GM23338 (cell line): ENCODE data around the gene KIF1A. TPM values are rescaled to one million over a fixed set of nuclear protein-coding genes. Genes with fewer than 3 reads are reported as not detected.

Experiments
- ATAC-seq: fragments of 200-7000 bp; cut with Tn5 transposase; 3 replicates; pipeline ENCODE4 v1.9.1; 2020
- DNase-seq: peaks from one replicate; pipeline ENCODE4 v3.0.0-alpha.2; 2015; ENCODE audit warnings: low spot score
- H2AFZ ChIP-seq: fragments of 200-600 bp; sonication (generic); 2 replicates; pipeline ENCODE4 v1.8.0; 2016; ENCODE audit warnings: antibody characterized with exemption, mild to moderate bottlenecking, moderate library complexity
- H3F3A ChIP-seq: fragments of 200-600 bp; sonication (generic); replicated peaks from 2 replicates; pipeline ENCODE4 v1.8.0; 2017; ENCODE audit warnings: antibody characterized with exemption, mixed run types, low read depth
- H3K27ac ChIP-seq: fragments of 200-600 bp; sonication (generic); 2 replicates; pipeline ENCODE4 v1.6.1; 2016; ENCODE audit warnings: low read depth
- H3K27me3 ChIP-seq: fragments of 200-600 bp; sonication (generic); 2 replicates; pipeline ENCODE4 v1.8.0; 2016; ENCODE audit warnings: mild to moderate bottlenecking, mixed run types, moderate library complexity; ENCODE audit not compliant: insufficient read depth
- H3K36me3 ChIP-seq: fragments of 200-600 bp; sonication (generic); 2 replicates; pipeline ENCODE4 v1.8.0; 2016; ENCODE audit warnings: mild to moderate bottlenecking; ENCODE audit not compliant: insufficient read depth
- H3K4me1 ChIP-seq: fragments of 200-600 bp; sonication (generic); 2 replicates; pipeline ENCODE4 v1.8.0; 2016; ENCODE audit warnings: mild to moderate bottlenecking, moderate library complexity; ENCODE audit not compliant: insufficient read depth
- H3K4me2 ChIP-seq: fragments of 200-600 bp; sonication (generic); 2 replicates; pipeline ENCODE4 v1.7.1; 2017; ENCODE audit warnings: mixed run types
- H3K4me3 ChIP-seq: fragments of 200-600 bp; sonication (generic); 2 replicates; pipeline ENCODE4 v1.6.1; 2016; ENCODE audit warnings: mixed run types
- H3K79me2 ChIP-seq: fragments of 200-600 bp; sonication (generic); replicated peaks from 2 replicates; pipeline ENCODE4 v1.8.0; 2017; ENCODE audit warnings: mild to moderate bottlenecking; ENCODE audit not compliant: insufficient read depth
- H3K9me2 ChIP-seq: fragments of 200-600 bp; sonication (generic); 2 replicates; pipeline ENCODE4 v1.8.0; 2017; ENCODE audit not compliant: insufficient read depth
- H4K20me1 ChIP-seq: fragments of 200-600 bp; sonication (generic); replicated peaks from 2 replicates; pipeline ENCODE4 v1.8.0; 2017; ENCODE audit warnings: mild to moderate bottlenecking; ENCODE audit not compliant: insufficient read depth
- H3K27ac Mint-ChIP-seq: 2 replicates; pipeline ENCODE4 v1.8.0; 2020; ENCODE audit warnings: inconsistent platforms, mild to moderate bottlenecking, moderate library complexity, mixed read lengths
- H3K27me3 Mint-ChIP-seq: 3 replicates; pipeline ENCODE4 v1.8.0; 2022; ENCODE audit warnings: low read depth, mild to moderate bottlenecking, moderate library complexity, mixed read lengths, inconsistent platforms; ENCODE audit not compliant: insufficient read depth, poor library complexity
- H3K36me3 Mint-ChIP-seq: 3 replicates; pipeline ENCODE4 v1.8.0; 2021; ENCODE audit warnings: low read depth, mild to moderate bottlenecking, inconsistent platforms, moderate library complexity, mixed read lengths
- H3K4me1 Mint-ChIP-seq: 3 replicates; pipeline ENCODE4 v1.8.0; 2020; ENCODE audit warnings: mild to moderate bottlenecking, inconsistent platforms, mixed read lengths
- H3K4me3 Mint-ChIP-seq: 3 replicates; pipeline ENCODE4 v1.8.0; 2021; ENCODE audit warnings: moderate library complexity, mild to moderate bottlenecking, inconsistent platforms, mixed read lengths
- H3K9me3 Mint-ChIP-seq: 3 replicates; pipeline ENCODE4 v1.8.0; 2020; ENCODE audit warnings: moderate library complexity, mild to moderate bottlenecking, inconsistent platforms, mixed read lengths
- CREB1 ChIP-seq: fragments of 250-450 bp; sonication (Bioruptor Pico); IDR thresholded peaks from 2 replicates; pipeline ENCODE4 v1.5.0; 2020; ENCODE audit warnings: low read depth, mild to moderate bottlenecking, moderate library complexity
- CTCF ChIP-seq, 2 experiments: fragments of 200-600 bp in 1 of 2; sonication (generic) in 1 of 2; conservative IDR thresholded peaks; 2 replicates each; pipeline versions ENCODE4 v1.5.1 to v1.6.1; 2016 to 2017; ENCODE audit warnings: antibody characterized with exemption in 2 of 2, low read depth in 2 of 2, mild to moderate bottlenecking in 2 of 2, moderate library complexity in 1 of 2
- ETS1 ChIP-seq: IDR thresholded peaks from 2 replicates; pipeline ENCODE4 v1.6.1; 2016; ENCODE audit warnings: antibody characterized with exemption
- EZH2 ChIP-seq: fragments of 200-600 bp; sonication (generic); IDR thresholded peaks from one replicate; pipeline ENCODE4 v1.8.0; 2017; ENCODE audit warnings: antibody characterized with exemption, mild to moderate bottlenecking, low read depth; ENCODE audit not compliant: unreplicated experiment
- EZH2phosphoT487 ChIP-seq: fragments of 200-600 bp; sonication (generic); IDR thresholded peaks from one replicate; pipeline ENCODE4 v1.8.1; 2018; ENCODE audit warnings: antibody characterized with exemption; ENCODE audit not compliant: unreplicated experiment
- JUNB ChIP-seq: IDR thresholded peaks from one replicate; pipeline ENCODE4 v1.6.1; 2016; ENCODE audit warnings: antibody characterized with exemption; ENCODE audit not compliant: unreplicated experiment
- NANOG ChIP-seq: IDR thresholded peaks from 2 replicates; pipeline ENCODE4 v1.6.1; 2016; ENCODE audit warnings: antibody characterized with exemption, borderline replicate concordance
- POLR2AphosphoS5 ChIP-seq: IDR thresholded peaks from 2 replicates; pipeline ENCODE4 v1.6.1; 2016; ENCODE audit warnings: antibody characterized with exemption, low read depth
- REST ChIP-seq: IDR thresholded peaks from one replicate; pipeline ENCODE4 v1.6.1; 2018; ENCODE audit warnings: antibody characterized with exemption; ENCODE audit not compliant: unreplicated experiment
- STAT1 ChIP-seq: IDR thresholded peaks from one replicate; pipeline ENCODE4 v1.6.1; 2016; ENCODE audit warnings: antibody characterized with exemption; ENCODE audit not compliant: unreplicated experiment
- ZNF114 ChIP-seq: fragments of 250-450 bp; sonication (Bioruptor Pico); IDR thresholded peaks from 2 replicates; pipeline ENCODE4 v1.5.0; 2020; ENCODE audit warnings: mild to moderate bottlenecking, moderate library complexity
- ZNF331 ChIP-seq: fragments of 250-450 bp; sonication (Bioruptor Pico); IDR thresholded peaks from 2 replicates; pipeline ENCODE4 v1.5.0; 2020; ENCODE audit warnings: low read depth, mild to moderate bottlenecking, moderate library complexity
- ZNF462 ChIP-seq: fragments of 250-450 bp; sonication (Bioruptor Pico); IDR thresholded peaks from 2 replicates; pipeline ENCODE4 v1.5.0; 2020; ENCODE audit warnings: mild to moderate bottlenecking, moderate library complexity
- polyA plus RNA-seq: library from polyadenylated mRNA; unstranded; fragments of >200 nt; fragmentation: Nextera tagmentation; extraction: Ambion mirVana; gene quantifications from 2 replicates; pipeline ENCODE4 v1.2.1, GENCODE V29; 2016
- total RNA-seq: library from RNA; depleted of rRNA; stranded (reverse); fragments of >200 nt; shearing (Covaris generic); gene quantifications from 2 replicates; pipeline ENCODE4 v1.2.3, GENCODE V29; 2014

Gene KIF1A
- total and polyA plus RNA-seq, 2 experiments from 2014 or later = 169 to 214 TPM

- Histone ChIP-seq H3K79me2 (no peaks in the 10 kb centered on the region), H3K4me1 (no peaks in the 10 kb centered on the region), H3K36me3 (peaks cover 9% of the 10 kb centered on the region; the same call in 1 of the 2 replicates), H3F3A (no peaks in the 10 kb centered on the region), H3K4me2 (no peak overlapping the region), H3K27ac (no peak overlapping the region), H4K20me1 (peaks cover 6% of the 10 kb centered on the region; the same call in 1 of the 2 replicates), H2AFZ (no peak overlapping the region), H3K4me3 (no peak overlapping the region), H3K9me2 (no peaks in the 10 kb centered on the region), H3K27me3 (no peaks in the 10 kb centered on the region)
- no peak overlapping the region for H3K27ac Mint-ChIP-seq
- TF ChIP-seq CTCF (conservative IDR thresholded peaks at IDR 0.05; ENCODE audit: low read depth in 2 of 2) (no peak), EZH2 (no peak), ETS1 (no peak), NANOG (no peak), POLR2AphosphoS5 (no peak), JUNB (no peak), ZNF462 (CRISPR knock-in tag) (no peak), ZNF114 (CRISPR knock-in tag) (no peak), STAT1 (no peak), REST (no peak), CREB1 (CRISPR knock-in tag) (no peak), EZH2phosphoT487 (no peak), ZNF331 (CRISPR knock-in tag) (no peak)
- peaks cover 78% of the 10 kb centered on the region for H3K36me3 Mint-ChIP-seq
- no peak for DNase-seq
- H3K9me3 Mint-ChIP-seq = no peaks in the 10 kb centered on the region
- H3K27me3 Mint-ChIP-seq = peaks cover 33% of the 10 kb centered on the region
- no peak overlapping the region for H3K4me3 Mint-ChIP-seq
- no peak for ATAC-seq
- H3K4me1 Mint-ChIP-seq = no peaks in the 10 kb centered on the region
These were observed 67.8 kb downstream of the KIF1A start for GRCh38 chr2:240752209-240752608.
